Measurements from ENCODE around the gene INPP5D. TPM values are rescaled to one million over a fixed set of nuclear protein-coding genes. Genes with fewer than 3 reads are reported as not detected.

Gene INPP5D
- total RNA-seq, 1 donor from 2014 or later: 3.7 TPM

DNA sequence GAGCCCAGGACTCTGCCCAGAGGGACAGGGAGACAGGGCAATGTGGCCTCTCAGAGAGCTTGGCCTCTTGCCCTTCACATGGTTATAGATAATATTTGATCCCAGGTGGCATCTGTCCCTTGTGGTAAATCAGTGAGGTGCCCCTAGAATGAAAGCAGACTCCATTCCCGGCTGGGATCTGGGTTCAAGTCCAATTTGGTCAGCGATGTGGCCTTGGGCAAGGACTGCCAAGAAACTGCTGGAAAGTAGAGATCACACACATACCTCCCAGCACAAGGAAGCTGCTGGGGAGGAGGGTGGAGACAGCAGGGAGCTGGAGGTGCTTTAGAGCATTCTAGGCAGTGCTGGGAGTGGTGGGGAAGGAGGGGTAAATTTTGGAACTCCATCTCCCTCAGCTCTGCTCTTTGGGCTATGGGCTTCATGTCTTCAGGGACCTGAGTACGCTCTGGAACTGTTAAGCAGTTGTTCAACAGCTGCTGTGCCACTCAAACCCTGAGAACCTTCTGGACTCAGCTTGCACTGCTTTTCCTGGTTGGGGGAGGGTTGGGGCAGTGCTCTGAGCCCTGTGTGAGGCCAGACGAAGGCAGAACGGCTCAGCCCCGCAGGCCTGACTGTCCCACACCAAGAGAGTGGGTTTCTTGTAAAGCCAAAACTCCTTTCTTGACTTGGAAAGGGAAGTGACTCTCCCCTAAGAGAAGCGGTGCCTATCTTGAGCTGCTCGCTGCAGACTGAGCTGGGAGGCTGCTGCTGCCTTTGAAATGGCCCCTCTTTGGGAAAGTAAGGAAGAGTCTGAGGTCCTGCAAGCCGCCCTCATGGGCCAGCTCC is 23.0 kb downstream of the INPP5D start:
- Histone ChIP-seq H3K36me3 (ENCODE audit: control insufficient read depth, insufficient read depth, low read length) (no peaks in the 10 kb centered on the region), H3K27me3 (ENCODE audit: control insufficient read depth, insufficient read depth, low read length) (no peaks in the 10 kb centered on the region), H3K4me3 (ENCODE audit: low read depth, low read length) (no peak overlapping the region)
- no peak for DNase-seq (ENCODE audit: low read depth)
- TF ChIP-seq, protein P1, sequence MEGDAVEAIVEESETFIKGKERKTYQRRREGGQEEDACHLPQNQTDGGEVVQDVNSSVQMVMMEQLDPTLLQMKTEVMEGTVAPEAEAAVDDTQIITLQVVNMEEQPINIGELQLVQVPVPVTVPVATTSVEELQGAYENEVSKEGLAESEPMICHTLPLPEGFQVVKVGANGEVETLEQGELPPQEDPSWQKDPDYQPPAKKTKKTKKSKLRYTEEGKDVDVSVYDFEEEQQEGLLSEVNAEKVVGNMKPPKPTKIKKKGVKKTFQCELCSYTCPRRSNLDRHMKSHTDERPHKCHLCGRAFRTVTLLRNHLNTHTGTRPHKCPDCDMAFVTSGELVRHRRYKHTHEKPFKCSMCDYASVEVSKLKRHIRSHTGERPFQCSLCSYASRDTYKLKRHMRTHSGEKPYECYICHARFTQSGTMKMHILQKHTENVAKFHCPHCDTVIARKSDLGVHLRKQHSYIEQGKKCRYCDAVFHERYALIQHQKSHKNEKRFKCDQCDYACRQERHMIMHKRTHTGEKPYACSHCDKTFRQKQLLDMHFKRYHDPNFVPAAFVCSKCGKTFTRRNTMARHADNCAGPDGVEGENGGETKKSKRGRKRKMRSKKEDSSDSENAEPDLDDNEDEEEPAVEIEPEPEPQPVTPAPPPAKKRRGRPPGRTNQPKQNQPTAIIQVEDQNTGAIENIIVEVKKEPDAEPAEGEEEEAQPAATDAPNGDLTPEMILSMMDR (IDR thresholded peaks at IDR 0.05; ENCODE audit: insufficient read depth, low read length, poor library complexity, severe bottlenecking): no peak

DNA sequence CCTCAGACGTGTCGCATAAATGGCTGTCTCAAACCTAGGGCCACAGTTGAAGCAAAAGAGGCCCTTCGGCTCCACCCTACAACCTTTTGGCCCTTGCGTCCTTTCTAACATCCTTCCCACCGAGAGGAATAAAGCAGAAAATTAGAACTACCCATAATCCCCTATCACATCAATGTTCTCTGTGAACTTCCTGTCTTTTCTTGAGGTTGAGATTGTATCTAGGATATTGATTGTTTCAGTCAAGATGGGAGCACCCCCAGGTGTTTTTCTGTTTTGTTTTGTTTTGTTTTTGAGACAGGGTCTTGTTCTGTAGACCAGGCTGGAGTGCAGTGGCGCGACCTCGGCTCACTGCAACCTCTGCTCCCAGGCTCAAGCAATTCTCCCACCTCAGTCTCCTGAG is 23.6 kb downstream of the INPP5D start:
- H3K4me3 ChIP-seq (ENCODE audit: low read depth, low read length): no peak overlapping the region
- TF ChIP-seq, protein P1 (IDR thresholded peaks at IDR 0.05; ENCODE audit: insufficient read depth, low read length, poor library complexity, severe bottlenecking): no peak
- H3K27me3 ChIP-seq (ENCODE audit: control insufficient read depth, insufficient read depth, low read length): no peaks in the 10 kb centered on the region
- H3K36me3 ChIP-seq (ENCODE audit: control insufficient read depth, insufficient read depth, low read length): no peaks in the 10 kb centered on the region
- DNase-seq (ENCODE audit: low read depth): no peak

DNA sequence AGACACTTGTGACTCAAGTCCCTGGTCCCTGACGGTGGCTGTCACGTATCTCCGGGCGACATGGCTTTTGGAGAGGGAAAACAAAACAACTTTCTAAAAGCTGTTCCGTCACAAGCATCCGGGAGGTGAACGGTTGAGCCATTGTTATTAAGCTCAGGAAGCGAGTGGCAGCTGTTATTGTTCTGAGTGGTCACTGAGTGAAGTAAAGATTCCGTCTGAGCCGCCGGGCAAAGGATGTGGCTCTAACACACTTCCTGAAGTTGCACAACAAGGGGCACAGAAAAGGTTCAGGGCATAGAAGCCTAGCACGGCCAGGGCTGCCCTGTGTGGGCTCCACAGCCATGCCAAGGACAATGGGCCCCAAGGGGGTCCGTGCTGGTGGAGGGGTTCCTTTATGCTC is 24.3 kb downstream of the INPP5D start:
- TF ChIP-seq, protein P1 (IDR thresholded peaks at IDR 0.05; ENCODE audit: insufficient read depth, low read length, poor library complexity, severe bottlenecking): no peak
- no peaks in the 10 kb centered on the region for H3K36me3 ChIP-seq (ENCODE audit: control insufficient read depth, insufficient read depth, low read length)
- H3K4me3 ChIP-seq (ENCODE audit: low read depth, low read length): no peak overlapping the region
- H3K27me3 ChIP-seq (ENCODE audit: control insufficient read depth, insufficient read depth, low read length): no peaks in the 10 kb centered on the region
- no peak for DNase-seq (ENCODE audit: low read depth)

GRCh38 chr2:233085037-233085838 is 25.1 kb downstream of the INPP5D start:
- no peak for DNase-seq (ENCODE audit: low read depth)
- H3K4me3 ChIP-seq (ENCODE audit: low read depth, low read length): no peak overlapping the region
- TF ChIP-seq, protein P1 (IDR thresholded peaks at IDR 0.05; ENCODE audit: insufficient read depth, low read length, poor library complexity, severe bottlenecking): no peak
- H3K27me3 ChIP-seq (ENCODE audit: control insufficient read depth, insufficient read depth, low read length): no peaks in the 10 kb centered on the region
- no peaks in the 10 kb centered on the region for H3K36me3 ChIP-seq (ENCODE audit: control insufficient read depth, insufficient read depth, low read length)

- Histone ChIP-seq H3K36me3 (ENCODE audit: control insufficient read depth, insufficient read depth, low read length) (no peaks in the 10 kb centered on the region), H3K4me3 (ENCODE audit: low read depth, low read length) (no peak overlapping the region), H3K27me3 (ENCODE audit: control insufficient read depth, insufficient read depth, low read length) (no peaks in the 10 kb centered on the region)
- DNase-seq (ENCODE audit: low read depth): no peak
- TF ChIP-seq, protein P1 (IDR thresholded peaks at IDR 0.05; ENCODE audit: insufficient read depth, low read length, poor library complexity, severe bottlenecking): no peak
These were observed 25.7 kb downstream of the INPP5D start for GRCh38 chr2:233085839-233086150.
